Epithelial cell of proximal tubule (primary cell): ENCODE results near the gene BCKDK. TPM values are rescaled to one million over a fixed set of nuclear protein-coding genes. Genes with fewer than 3 reads are reported as not detected.
A peak's percentile ranks its signal among the peaks of the same experiment; 100 is the strongest.
"Not testable (repeated sequence)": the region's sequence is repeated elsewhere in the genome, so short reads cannot be mapped to it uniquely, and the experiment has no call there.

Source experiments
- DNase-seq: peaks from one replicate; pipeline ENCODE4 v3.0.0-alpha.2; 2011; ENCODE audit warnings: low read depth
- H3K4me3 ChIP-seq: 2 replicates; pipeline ENCODE4 v1.5.1; 2011; ENCODE audit warnings: low read depth, mild to moderate bottlenecking, low read length
- total RNA-seq: library from RNA; depleted of rRNA; stranded (reverse); fragments of >200 nt; gene quantifications from 2 replicates; pipeline ENCODE4 v1.2.3, GENCODE V29; 2015
- TF ChIP-seq, protein P1 (sequence below): conservative IDR thresholded peaks from 2 replicates; pipeline ENCODE4 v1.5.1; 2012; ENCODE audit warnings: low read depth, mild to moderate bottlenecking, low read length

Gene BCKDK
- total RNA-seq, 1 donor from 2014 or later = 78.2 TPM

DNA sequence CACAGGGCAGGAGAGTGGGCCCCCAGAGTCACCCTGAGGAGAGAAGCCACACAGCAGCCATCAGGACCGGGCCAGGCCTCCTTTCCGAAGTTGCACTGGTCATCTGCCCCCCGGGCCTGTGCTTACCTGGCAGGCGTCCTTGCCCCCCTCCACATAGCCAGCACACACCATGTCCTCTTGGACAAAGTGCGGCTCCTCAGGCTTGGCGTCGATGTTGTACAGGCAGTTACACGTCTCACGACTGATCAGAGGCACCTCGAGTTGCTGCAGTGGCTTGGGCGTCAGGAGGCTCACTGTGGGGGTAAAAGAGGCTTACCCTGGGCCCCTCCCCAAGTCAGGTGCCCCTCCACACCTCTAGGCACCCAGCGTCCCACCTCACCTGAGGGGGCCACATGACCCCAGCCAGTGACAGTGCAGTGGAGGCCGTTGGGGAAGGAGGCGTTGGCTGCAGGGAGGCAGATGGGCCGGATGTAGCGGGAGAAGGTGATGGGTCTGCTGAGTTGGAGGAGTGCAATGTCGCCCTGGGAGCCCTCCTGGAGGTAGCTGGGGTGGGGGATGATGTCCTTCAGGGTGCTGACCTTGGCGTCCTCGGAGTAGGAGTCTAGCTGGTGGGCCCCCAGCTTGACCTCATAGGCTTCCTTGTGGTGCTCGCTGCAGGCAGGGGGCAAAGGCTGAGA, 24.3 kb downstream of the BCKDK start:
- H3K4me3 ChIP-seq = no peak overlapping the region
- DNase-seq = no peak
- TF ChIP-seq, protein P1, sequence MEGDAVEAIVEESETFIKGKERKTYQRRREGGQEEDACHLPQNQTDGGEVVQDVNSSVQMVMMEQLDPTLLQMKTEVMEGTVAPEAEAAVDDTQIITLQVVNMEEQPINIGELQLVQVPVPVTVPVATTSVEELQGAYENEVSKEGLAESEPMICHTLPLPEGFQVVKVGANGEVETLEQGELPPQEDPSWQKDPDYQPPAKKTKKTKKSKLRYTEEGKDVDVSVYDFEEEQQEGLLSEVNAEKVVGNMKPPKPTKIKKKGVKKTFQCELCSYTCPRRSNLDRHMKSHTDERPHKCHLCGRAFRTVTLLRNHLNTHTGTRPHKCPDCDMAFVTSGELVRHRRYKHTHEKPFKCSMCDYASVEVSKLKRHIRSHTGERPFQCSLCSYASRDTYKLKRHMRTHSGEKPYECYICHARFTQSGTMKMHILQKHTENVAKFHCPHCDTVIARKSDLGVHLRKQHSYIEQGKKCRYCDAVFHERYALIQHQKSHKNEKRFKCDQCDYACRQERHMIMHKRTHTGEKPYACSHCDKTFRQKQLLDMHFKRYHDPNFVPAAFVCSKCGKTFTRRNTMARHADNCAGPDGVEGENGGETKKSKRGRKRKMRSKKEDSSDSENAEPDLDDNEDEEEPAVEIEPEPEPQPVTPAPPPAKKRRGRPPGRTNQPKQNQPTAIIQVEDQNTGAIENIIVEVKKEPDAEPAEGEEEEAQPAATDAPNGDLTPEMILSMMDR = no peak

GRCh38 chr16:31133046-31133501, 24.9 kb downstream of the BCKDK start:
- no peak for DNase-seq
- TF ChIP-seq, protein P1 = no peak
- no peak overlapping the region for H3K4me3 ChIP-seq

DNA sequence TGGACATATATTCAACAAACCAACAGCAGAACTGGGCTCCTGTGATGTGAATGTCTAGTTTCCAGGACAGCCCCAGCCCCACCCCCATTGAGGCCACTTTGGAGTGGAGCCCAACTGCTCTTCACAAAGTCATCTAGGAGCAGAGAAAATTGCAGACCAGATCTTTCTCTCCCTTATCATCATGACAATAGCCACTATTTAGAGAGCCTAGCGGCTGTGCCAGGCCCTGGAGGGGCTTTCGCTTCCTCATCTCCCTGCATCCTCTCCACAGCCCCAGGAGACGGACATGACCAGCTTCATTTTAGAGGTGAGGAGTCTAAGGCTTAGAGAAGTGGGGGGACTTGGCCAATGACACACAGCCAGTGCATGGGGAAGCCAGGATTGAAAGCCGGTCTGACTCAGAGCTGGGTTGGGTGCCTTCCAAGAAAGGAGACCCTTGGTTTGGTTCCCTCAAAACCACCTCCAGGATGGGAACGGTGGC, 25.9 kb downstream of the BCKDK start:
- no peak overlapping the region for H3K4me3 ChIP-seq

GRCh38 chr16:31134625-31135534, 26.7 kb downstream of the BCKDK start:
- no peak for DNase-seq
- H3K4me3 ChIP-seq = peak overlapping the region; percentile 49
- TF ChIP-seq, protein P1 = peak; percentile 4

More for the DNA sequence above, 25.9 kb downstream of the BCKDK start:
- no peak for DNase-seq
- TF ChIP-seq, protein P1 = no peak

- TF ChIP-seq, protein P1 = no peak
- no peak for DNase-seq
- H3K4me3 ChIP-seq = peak within 1 kb of the TSS; percentile 49
These were observed 27.5 kb downstream of the BCKDK start, which contains the start of gene PRSS8 for GRCh38 chr16:31135535-31136286. PRSS8 (minus strand) TSS chr16:31135727; CDS start chr16:31135498, 229 bp downstream.

DNA sequence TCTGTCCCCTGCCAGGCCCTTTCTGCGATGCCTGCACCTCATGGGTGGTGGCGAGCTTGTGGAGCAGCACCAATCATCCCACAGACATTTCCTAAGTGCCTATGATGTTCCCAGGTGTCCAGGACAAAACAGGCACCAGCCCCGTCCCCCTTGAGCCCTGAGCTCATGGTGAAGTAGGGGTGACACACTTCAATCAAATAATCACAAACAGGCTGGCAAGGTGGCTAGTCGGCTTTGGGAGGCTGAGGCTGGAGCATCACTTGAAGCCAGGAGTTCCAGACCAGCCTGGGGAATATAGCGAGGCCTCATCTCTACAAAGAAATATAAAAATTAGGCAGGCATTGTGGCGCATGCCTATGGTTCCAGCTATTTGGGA, 28.1 kb downstream of the BCKDK start:
- H3K4me3 ChIP-seq = no peak overlapping the region
- TF ChIP-seq, protein P1 = no peak
- DNase-seq = no peak

- DNase-seq, H3K4me3 ChIP-seq: not testable (repeated sequence)
These were observed 28.8 kb downstream of the BCKDK start for GRCh38 chr16:31136822-31137499.
